Mucosa of stomach (tissue), 1 donor: ENCODE measurements around the gene ARAF.
"Not testable (repeated sequence)": the region's sequence is repeated elsewhere in the genome, so short reads cannot be mapped to it uniquely, and the experiment has no call there.

Experiments used
- H3K27me3 ChIP-seq: one replicate; pipeline ENCODE4 v1.7.0; 2013; ENCODE audit warnings: mild to moderate bottlenecking, low read length; ENCODE audit not compliant: control insufficient read depth, insufficient read depth
- H3K36me3 ChIP-seq: one replicate; pipeline ENCODE4 v1.7.0; 2013; ENCODE audit warnings: low read length; ENCODE audit not compliant: control insufficient read depth, insufficient read depth
- H3K4me1 ChIP-seq: one replicate; pipeline ENCODE4 v1.7.0; 2013; ENCODE audit warnings: mild to moderate bottlenecking, low read length; ENCODE audit not compliant: control insufficient read depth, insufficient read depth
- H3K4me3 ChIP-seq: one replicate; pipeline ENCODE4 v1.7.0; 2013; ENCODE audit warnings: low read length
- H3K9ac ChIP-seq: one replicate; pipeline ENCODE4 v1.7.0; 2013; ENCODE audit warnings: mild to moderate bottlenecking, low read length, moderate library complexity
- H3K9me3 ChIP-seq: one replicate; pipeline ENCODE4 v1.7.0; 2013; ENCODE audit warnings: mild to moderate bottlenecking, low read length, moderate library complexity; ENCODE audit not compliant: control insufficient read depth
- donor health status: Pancreatic carcinoma.

Gene ARAF

DNA sequence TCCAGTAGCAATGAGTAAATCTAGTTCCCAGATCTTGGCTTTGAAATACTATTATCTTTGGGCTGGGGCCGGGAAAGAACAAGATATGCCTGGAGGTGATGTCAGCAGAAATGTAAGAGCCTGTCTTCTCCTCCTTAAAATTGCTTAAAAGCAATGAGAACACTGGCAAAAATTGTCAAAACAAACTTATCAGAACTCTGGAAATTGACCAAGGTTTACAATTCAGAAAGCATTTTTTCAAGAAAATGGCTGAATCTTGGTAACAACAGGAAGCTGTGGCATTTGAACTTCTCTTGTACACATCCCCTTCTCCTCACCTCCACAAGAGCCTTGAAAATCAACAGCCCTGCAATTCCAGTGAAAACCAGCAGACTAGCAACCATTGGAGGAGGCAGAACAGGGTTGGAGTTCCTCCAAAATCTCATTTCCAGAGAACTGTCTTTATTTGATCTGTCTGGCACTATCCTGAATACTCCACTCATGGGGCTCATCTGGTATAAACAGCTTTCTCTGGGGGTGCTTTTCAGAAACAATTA is 34.8 kb downstream of the ARAF start:
- Histone ChIP-seq H3K4me3 (no peak overlapping the region), H3K9me3 (no peaks in the 10 kb centered on the region), H3K9ac (no peak overlapping the region)

GRCh38 chrX:47596256-47596655 is 35.3 kb downstream of the ARAF start:
- Histone ChIP-seq H3K4me3 (no peak overlapping the region), H3K9me3 (no peaks in the 10 kb centered on the region), H3K27me3 (no peaks in the 10 kb centered on the region), H3K36me3 (no peaks in the 10 kb centered on the region), H3K9ac (no peak overlapping the region), H3K4me1 (peaks cover 3% of the 10 kb centered on the region)

More for the DNA sequence above, 34.8 kb downstream of the ARAF start:
- Histone ChIP-seq H3K36me3 (no peaks in the 10 kb centered on the region), H3K4me1 (peaks cover 3% of the 10 kb centered on the region), H3K27me3 (no peaks in the 10 kb centered on the region)

GRCh38 chrX:47597222-47597621 is 36.2 kb downstream of the ARAF start:
- Histone ChIP-seq H3K36me3 (no peaks in the 10 kb centered on the region), H3K4me1 (peaks cover 3% of the 10 kb centered on the region), H3K9ac (no peak overlapping the region), H3K9me3 (no peaks in the 10 kb centered on the region), H3K27me3 (no peaks in the 10 kb centered on the region), H3K4me3 (no peak overlapping the region)

- not testable (repeated sequence) for H3K4me3 ChIP-seq, H3K9me3 ChIP-seq, H3K4me1 ChIP-seq, H3K27me3 ChIP-seq, H3K36me3 ChIP-seq, H3K9ac ChIP-seq
Observed at GRCh38 chrX:47603125-47603524, 42.1 kb downstream of the ARAF start.

GRCh38 chrX:47605024-47605423 is 44.0 kb downstream of the ARAF start:
- Histone ChIP-seq H3K9ac (no peak overlapping the region), H3K36me3 (no peaks in the 10 kb centered on the region), H3K9me3 (no peaks in the 10 kb centered on the region), H3K4me3 (no peak overlapping the region), H3K4me1 (no peaks in the 10 kb centered on the region), H3K27me3 (no peaks in the 10 kb centered on the region)

GRCh38 chrX:47607091-47607490 is 46.1 kb downstream of the ARAF start:
- Histone ChIP-seq H3K9me3 (no peaks in the 10 kb centered on the region), H3K4me3 (no peak overlapping the region), H3K36me3 (no peaks in the 10 kb centered on the region), H3K4me1 (no peaks in the 10 kb centered on the region), H3K9ac (no peak overlapping the region), H3K27me3 (no peaks in the 10 kb centered on the region)

- no peaks in the 10 kb centered on the region for H3K36me3 ChIP-seq
- no peaks in the 10 kb centered on the region for H3K4me1 ChIP-seq
- no peaks in the 10 kb centered on the region for H3K9me3 ChIP-seq
- no peaks in the 10 kb centered on the region for H3K27me3 ChIP-seq
- no peak overlapping the region for H3K9ac ChIP-seq
- no peak overlapping the region for H3K4me3 ChIP-seq
Observed at GRCh38 chrX:47608130-47608810, 47.3 kb downstream of the ARAF start.

DNA sequence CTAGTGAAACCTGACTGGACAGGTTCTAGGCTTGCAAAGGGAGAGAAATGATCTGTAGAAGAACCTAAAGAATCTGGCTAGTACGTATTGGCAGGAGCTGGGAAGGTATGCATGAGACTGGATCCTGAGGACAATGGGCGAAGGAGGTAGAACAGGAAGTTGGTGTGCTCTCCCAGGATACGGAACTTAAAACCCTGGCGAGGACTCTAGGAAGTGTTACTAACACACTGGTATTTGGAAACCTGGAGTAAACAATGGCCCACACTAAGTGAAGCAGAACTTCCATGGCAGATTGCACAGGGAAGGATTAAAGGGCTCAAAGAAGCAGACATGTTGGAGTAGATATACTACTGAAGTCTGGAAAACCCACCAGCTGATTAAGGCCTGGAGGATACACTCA is 49.5 kb downstream of the ARAF start:
- Histone ChIP-seq H3K4me1 (no peaks in the 10 kb centered on the region), H3K36me3 (no peaks in the 10 kb centered on the region), H3K4me3 (no peak overlapping the region), H3K9ac (no peak overlapping the region), H3K27me3 (no peaks in the 10 kb centered on the region), H3K9me3 (no peaks in the 10 kb centered on the region)

GRCh38 chrX:47611489-47611888 is 50.5 kb downstream of the ARAF start:
- Histone ChIP-seq H3K4me1 (no peaks in the 10 kb centered on the region), H3K36me3 (no peaks in the 10 kb centered on the region), H3K9ac (no peak overlapping the region), H3K4me3 (no peak overlapping the region), H3K9me3 (no peaks in the 10 kb centered on the region), H3K27me3 (no peaks in the 10 kb centered on the region)

DNA sequence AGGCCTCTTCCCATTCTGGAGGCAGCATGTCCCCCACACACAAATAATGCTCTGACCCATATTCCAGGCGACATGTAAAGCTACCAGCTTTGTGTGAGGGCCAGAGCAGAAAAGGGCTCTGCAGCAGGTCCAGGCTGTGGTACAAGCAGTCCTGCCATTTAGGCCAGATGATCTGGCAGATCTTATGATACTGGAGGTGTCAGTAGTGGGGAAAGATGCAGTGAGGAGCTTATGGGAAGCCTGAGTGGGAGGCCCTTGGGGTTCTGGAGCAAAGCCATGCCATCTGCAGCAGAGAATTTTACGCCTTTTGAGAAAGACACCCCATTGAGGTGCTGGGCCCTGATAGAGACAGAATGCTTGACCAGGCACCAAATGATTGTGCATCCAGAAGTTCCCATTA is 50.9 kb downstream of the ARAF start:
- H3K9ac ChIP-seq = no peak overlapping the region
- H3K9me3 ChIP-seq = no peaks in the 10 kb centered on the region
- H3K4me1 ChIP-seq = no peaks in the 10 kb centered on the region
- no peaks in the 10 kb centered on the region for H3K27me3 ChIP-seq
- no peaks in the 10 kb centered on the region for H3K36me3 ChIP-seq
- H3K4me3 ChIP-seq = no peak overlapping the region

- Histone ChIP-seq H3K36me3 (no peaks in the 10 kb centered on the region), H3K9me3 (no peaks in the 10 kb centered on the region), H3K27me3 (no peaks in the 10 kb centered on the region), H3K4me1 (no peaks in the 10 kb centered on the region), H3K4me3 (no peak overlapping the region), H3K9ac (no peak overlapping the region)
Observed at GRCh38 chrX:47612418-47612817, 51.4 kb downstream of the ARAF start.

DNA sequence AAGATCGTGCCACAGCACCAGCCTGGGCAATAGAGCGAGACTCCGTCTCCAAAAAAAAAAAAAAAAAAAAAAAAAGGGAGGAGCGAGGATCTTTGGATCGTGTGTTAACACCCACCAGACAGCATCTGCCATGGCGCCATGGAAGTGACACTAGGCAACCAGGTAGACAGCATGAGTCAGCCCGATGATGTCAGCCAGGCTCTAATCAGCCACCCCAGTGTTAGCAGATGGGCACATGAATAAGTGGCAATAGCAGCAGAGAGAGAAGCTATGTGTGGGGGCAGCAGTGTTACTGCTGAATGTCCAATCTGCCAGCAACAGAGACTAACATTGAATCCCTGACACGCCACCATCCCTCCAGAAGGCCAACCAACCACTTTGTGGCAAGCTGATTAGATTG is 52.1 kb downstream of the ARAF start:
- no peaks in the 10 kb centered on the region for H3K4me1 ChIP-seq
- H3K9ac ChIP-seq = no peak overlapping the region
- H3K27me3 ChIP-seq = no peaks in the 10 kb centered on the region
- H3K4me3 ChIP-seq = no peak overlapping the region
- no peaks in the 10 kb centered on the region for H3K9me3 ChIP-seq
- no peaks in the 10 kb centered on the region for H3K36me3 ChIP-seq

DNA sequence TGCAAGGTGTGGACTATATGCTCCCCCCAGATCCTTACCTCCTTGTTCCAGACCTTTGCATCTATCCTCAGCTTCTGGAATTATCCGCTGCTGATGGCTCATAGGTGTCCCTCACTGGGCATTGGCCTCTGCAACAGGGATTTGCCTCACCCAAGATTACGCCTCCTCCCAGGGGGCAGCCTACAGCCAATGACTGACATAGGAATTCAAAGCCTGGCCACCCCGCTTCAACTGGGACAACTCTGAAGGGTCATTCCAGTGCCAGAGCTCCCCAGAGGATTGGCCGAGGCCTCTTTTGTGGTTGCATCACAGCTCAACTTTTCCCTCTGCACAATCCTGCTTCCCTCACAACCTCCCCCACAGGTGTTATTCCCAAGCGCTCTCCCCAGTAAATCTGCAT is 53.6 kb downstream of the ARAF start:
- H3K27me3 ChIP-seq = no peaks in the 10 kb centered on the region
- H3K4me3 ChIP-seq = no peak overlapping the region
- H3K9me3 ChIP-seq = no peaks in the 10 kb centered on the region
- H3K36me3 ChIP-seq = no peaks in the 10 kb centered on the region
- H3K4me1 ChIP-seq = no peaks in the 10 kb centered on the region
- no peak overlapping the region for H3K9ac ChIP-seq
